Thyroid gland (tissue), 4 donors: ENCODE data around the gene SLC35E3. TPM values are rescaled to one million over a fixed set of nuclear protein-coding genes. Genes with fewer than 3 reads are reported as not detected.

Source experiments
- DNase-seq, 2 donors: peaks; one replicate each; pipeline ENCODE4 v3.0.0-alpha.2; 2019
- H3K27ac ChIP-seq, 3 donors: fragments of 200-600 bp; sonication (generic); 1 replicate in 2 of 3; 2 replicates in 1 of 3; pipeline ENCODE4 v1.5.1; 2016 to 2019; ENCODE audit warnings: mild to moderate bottlenecking in 1 of 3, moderate library complexity in 1 of 3
- H3K27me3 ChIP-seq: fragments of 200-600 bp; sonication (generic); one replicate; pipeline ENCODE4 v1.5.1; 2019
- H3K36me3 ChIP-seq, 2 donors: fragments of 200-600 bp; sonication (generic); one replicate each; pipeline ENCODE4 v1.5.1; 2016 to 2019
- H3K4me1 ChIP-seq, 2 donors: fragments of 200-600 bp; sonication (generic); one replicate each; pipeline ENCODE4 v1.5.1; 2017 to 2019
- H3K4me3 ChIP-seq, 3 donors: fragments of 200-600 bp; sonication (generic); replicated peaks in 1 of 3; 1 replicate in 2 of 3; 2 replicates in 1 of 3; pipeline ENCODE4 v1.5.1; 2016; ENCODE audit warnings: mild to moderate bottlenecking in 1 of 3
- H3K9me3 ChIP-seq: fragments of 200-600 bp; sonication (generic); one replicate; pipeline ENCODE4 v1.5.1; 2017
- POLR2A ChIP-seq, 2 donors: fragments of 450-650 bp; IDR thresholded peaks; one replicate each; pipeline ENCODE4 v1.6.1; 2017; ENCODE audit warnings: antibody characterized with exemption in 2 of 2, mild to moderate bottlenecking in 2 of 2, moderate library complexity in 1 of 2
- WGBS, 2 donors: methylation state at CpG; one replicate each; pipeline ENCODE4 v1.1.5; 2017; 5-methylcytosine and 5-hydroxymethylcytosine counted together
- intact Hi-C: fragments of 100-400 bp; cut with DNase I; formaldehyde crosslinking; loops from one replicate; pipeline ENCODE4 v1.15.1; 2023
- total RNA-seq, 4 donors: library from RNA; depleted of rRNA; stranded (reverse); fragments of >200 nt; gene quantifications; one replicate each; pipeline ENCODE4 v1.2.3, GENCODE V29; 2016
- TF ChIP-seq, protein P1 (sequence below), 6 experiments: fragments of 200-600 bp in 3 of 6; fragments of 450-650 bp in 3 of 6; sonication (generic) in 3 of 6; IDR thresholded peaks; one replicate each; pipeline ENCODE4 v1.5.1; 2016 to 2019; ENCODE audit warnings: antibody characterized with exemption in 6 of 6, mild to moderate bottlenecking in 2 of 6, inconsistent platforms in 1 of 6, moderate library complexity in 1 of 6

The SLC35E3 gene
- total RNA-seq, 4 donors from 2014 or later, result 2.1 to 4.0 (median 2.3) TPM

DNA sequence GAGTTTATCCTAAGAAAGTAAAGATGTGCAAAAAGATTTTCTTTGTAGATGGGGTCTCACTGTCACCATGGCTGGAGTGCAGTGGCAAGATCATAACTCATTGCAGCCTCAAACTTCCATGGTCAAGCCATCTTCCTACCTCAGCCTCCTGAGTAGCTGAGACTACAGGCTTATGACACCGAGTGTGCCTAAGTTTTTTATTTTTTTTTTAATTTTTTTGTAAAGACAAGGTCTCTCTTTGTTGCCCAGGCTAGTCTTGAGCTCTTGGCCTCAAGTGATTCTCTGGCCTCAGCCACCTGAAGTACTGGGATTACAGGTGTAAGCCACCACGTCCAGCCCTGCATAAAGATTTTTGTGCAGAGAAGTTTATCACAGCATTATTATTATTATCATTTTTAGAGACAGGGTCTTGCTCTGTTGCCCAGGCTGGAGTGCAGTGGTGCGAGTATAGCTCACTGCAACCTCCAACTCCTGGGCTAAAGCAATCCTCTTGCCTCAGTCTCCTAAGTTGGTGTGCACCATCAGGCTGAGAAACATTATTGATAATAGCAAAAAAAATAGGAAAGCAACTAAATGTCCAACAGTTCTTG is 42.7 kb downstream of the SLC35E3 start:
- Histone ChIP-seq H3K36me3 (no peaks in the 10 kb centered on the region), H3K27ac (no peak overlapping the region), H3K9me3 (no peaks in the 10 kb centered on the region), H3K4me3 (no peak overlapping the region), H3K27me3 (no peaks in the 10 kb centered on the region), H3K4me1 (peaks cover 0 to 4% of the 10 kb centered on the region in 2 donors)
- TF ChIP-seq POLR2A (IDR thresholded peaks at IDR 0.05), result no peak
- TF ChIP-seq, protein P1, sequence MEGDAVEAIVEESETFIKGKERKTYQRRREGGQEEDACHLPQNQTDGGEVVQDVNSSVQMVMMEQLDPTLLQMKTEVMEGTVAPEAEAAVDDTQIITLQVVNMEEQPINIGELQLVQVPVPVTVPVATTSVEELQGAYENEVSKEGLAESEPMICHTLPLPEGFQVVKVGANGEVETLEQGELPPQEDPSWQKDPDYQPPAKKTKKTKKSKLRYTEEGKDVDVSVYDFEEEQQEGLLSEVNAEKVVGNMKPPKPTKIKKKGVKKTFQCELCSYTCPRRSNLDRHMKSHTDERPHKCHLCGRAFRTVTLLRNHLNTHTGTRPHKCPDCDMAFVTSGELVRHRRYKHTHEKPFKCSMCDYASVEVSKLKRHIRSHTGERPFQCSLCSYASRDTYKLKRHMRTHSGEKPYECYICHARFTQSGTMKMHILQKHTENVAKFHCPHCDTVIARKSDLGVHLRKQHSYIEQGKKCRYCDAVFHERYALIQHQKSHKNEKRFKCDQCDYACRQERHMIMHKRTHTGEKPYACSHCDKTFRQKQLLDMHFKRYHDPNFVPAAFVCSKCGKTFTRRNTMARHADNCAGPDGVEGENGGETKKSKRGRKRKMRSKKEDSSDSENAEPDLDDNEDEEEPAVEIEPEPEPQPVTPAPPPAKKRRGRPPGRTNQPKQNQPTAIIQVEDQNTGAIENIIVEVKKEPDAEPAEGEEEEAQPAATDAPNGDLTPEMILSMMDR (IDR thresholded peaks at IDR 0.05), result no peak
- DNase-seq, result no peak
- 91 to 97% methylated on average over 3 of the region's 3 CpGs for WGBS, 2 donors
- intact Hi-C loops, result no loop called here

DNA sequence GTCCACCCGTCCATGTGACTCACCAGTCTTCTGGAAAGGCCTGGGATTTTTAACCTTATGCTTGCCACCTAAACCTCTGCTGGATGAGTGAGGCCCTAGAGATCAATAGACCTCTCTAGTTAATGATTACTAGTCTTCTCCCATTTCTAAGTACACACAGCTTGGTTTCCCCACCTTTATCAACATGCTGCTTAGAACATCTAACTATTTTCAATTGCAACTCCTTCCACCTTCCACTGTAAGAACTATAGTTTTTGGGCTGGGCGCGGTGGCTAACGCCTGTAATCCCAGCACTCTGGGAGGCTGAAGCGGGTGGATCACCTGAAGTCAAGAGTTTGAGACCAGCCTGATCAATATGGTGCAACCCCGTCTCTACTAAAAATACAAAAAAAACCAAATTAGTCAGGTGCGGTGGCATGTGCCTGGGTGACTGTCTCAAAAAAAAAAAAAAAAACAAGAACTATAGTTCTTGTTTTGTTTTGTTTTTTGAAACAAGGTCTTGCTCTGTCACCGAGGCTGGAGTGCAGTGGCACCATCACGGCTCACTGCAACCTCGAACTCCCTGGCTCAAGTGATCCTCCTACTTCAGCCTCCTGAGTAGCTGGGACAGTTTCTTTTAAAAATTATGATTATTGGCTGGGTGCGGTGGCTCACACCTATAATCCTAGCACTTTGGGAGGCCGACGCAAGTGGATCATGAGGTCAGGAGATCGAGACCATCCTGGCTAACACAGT is 43.3 kb downstream of the SLC35E3 start:
- H3K27me3 ChIP-seq, result no peaks in the 10 kb centered on the region
- no peak overlapping the region for H3K27ac ChIP-seq
- no peak for TF ChIP-seq POLR2A (IDR thresholded peaks at IDR 0.05)
- TF ChIP-seq, protein P1 (IDR thresholded peaks at IDR 0.05), result no peak
- no peak overlapping the region for H3K4me3 ChIP-seq
- no peaks in the 10 kb centered on the region for H3K9me3 ChIP-seq
- peaks cover 0 to 4% of the 10 kb centered on the region in 2 donors for H3K4me1 ChIP-seq
- no peaks in the 10 kb centered on the region for H3K36me3 ChIP-seq
- DNase-seq, result no peak
- intact Hi-C loops, result no loop called here
- WGBS, 2 donors, result 87 to 93% methylated on average over 14 of the region's 14 CpGs

DNA sequence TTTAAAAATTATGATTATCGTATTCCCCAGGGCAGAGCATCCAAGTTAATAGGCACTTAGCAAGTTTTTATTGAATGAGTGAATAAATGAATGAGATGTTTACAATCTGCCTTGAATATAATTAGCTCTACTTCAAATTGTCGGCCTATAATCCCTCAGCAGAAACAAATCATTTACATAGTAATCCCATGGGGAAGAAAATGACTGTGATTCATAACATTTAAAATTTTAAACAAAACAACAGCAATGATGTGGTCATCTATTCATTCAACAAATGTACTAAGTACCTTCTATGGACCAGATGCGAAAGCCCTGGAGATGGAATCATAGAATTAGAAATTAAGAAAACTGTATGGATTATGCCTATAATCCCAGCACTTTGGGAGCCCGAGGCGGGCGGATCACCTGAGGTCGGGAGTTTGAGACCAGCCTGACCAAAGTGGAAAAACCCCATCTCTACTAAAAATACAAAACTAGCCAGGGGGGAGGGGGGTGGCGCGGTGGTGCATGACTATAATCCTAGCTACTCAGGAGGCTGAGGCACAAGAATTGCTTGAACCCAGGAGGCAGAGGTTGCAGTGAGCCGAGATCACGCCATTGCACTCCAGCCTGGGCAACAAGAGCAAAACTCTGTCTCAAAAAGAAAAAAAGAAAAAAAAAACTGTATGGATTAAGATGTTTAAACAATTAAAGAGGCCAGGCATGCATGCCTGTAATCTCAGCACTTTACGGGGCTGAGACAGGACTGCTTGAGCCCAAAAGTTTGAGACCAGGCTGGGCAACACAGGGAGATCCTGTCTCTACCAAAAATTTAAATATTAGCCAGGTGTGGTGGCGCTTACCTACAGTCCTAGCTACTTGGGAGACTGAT is 44.3 kb downstream of the SLC35E3 start:
- intact Hi-C loops, result no loop called here
- TF ChIP-seq, protein P1 (IDR thresholded peaks at IDR 0.05), result no peak
- no peak for TF ChIP-seq POLR2A (IDR thresholded peaks at IDR 0.05)
- Histone ChIP-seq H3K9me3 (no peaks in the 10 kb centered on the region), H3K36me3 (no peaks in the 10 kb centered on the region), H3K27ac (no peak overlapping the region), H3K4me3 (no peak overlapping the region), H3K27me3 (no peaks in the 10 kb centered on the region), H3K4me1 (peaks cover 0 to 4% of the 10 kb centered on the region in 2 donors)
- WGBS, 2 donors, result 93 to 94% methylated on average over 13 of the region's 13 CpGs
- DNase-seq, result no peak

DNA sequence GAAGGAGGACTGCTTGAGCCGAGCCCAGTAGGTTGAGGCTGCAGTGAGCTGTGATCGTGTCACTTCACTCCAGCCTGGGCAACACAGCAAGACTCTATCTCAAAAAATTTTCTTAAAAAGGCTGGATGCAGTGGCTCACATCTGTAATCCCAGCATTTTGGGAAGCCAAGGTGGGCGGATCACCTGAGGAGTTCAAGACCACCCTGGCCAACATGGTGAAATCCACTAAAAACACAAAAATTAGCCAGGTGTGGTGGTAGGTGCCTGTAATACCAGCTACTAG is 44.9 kb downstream of the SLC35E3 start:
- Histone ChIP-seq H3K36me3 (no peaks in the 10 kb centered on the region), H3K4me1 (peaks cover 0 to 1% of the 10 kb centered on the region in 2 donors), H3K4me3 (no peak overlapping the region), H3K27ac (no peak overlapping the region), H3K9me3 (no peaks in the 10 kb centered on the region), H3K27me3 (no peaks in the 10 kb centered on the region)
- WGBS, 2 donors, result 60 to 62% methylated on average over 3 of the region's 3 CpGs
- no peak for TF ChIP-seq POLR2A (IDR thresholded peaks at IDR 0.05)
- TF ChIP-seq, protein P1 (IDR thresholded peaks at IDR 0.05), result no peak
- intact Hi-C loops, result no loop called here
- no peak for DNase-seq
